Naive B cell (primary cell): ENCODE measurements around the gene PACRG. TPM values are rescaled to one million over a fixed set of nuclear protein-coding genes. Genes with fewer than 3 reads are reported as not detected.
A peak's percentile ranks its signal among the peaks of the same experiment; 100 is the strongest.

ENCODE experiments used
- ATAC-seq, 2 donors: fragments of 150-1000 bp; cut with Tn5 transposase; 2 replicates each; pipeline ENCODE4 v1.10.0; 2021; ENCODE audit warnings: low read depth in 2 of 2, mild to moderate bottlenecking in 2 of 2, moderate library complexity in 2 of 2
- DNase-seq: peaks from one replicate; pipeline ENCODE4 v3.0.0; 2022
- H3K27ac Mint-ChIP-seq, 6 donors: one replicate each; pipeline ENCODE4 v1.8.0; 2020 to 2022; ENCODE audit warnings: mild to moderate bottlenecking in 6 of 6, mixed read lengths in 6 of 6, moderate library complexity in 5 of 6, inconsistent platforms in 2 of 6
- H3K27me3 Mint-ChIP-seq, 3 donors: one replicate each; pipeline ENCODE4 v1.8.0; 2021 to 2022; ENCODE audit warnings: mixed read lengths in 3 of 3, mild to moderate bottlenecking in 1 of 3
- H3K36me3 Mint-ChIP-seq, 2 donors: one replicate each; pipeline ENCODE4 v1.8.0; 2020 to 2022; ENCODE audit warnings: mixed read lengths in 2 of 2, inconsistent platforms in 1 of 2, mild to moderate bottlenecking in 1 of 2
- H3K4me1 Mint-ChIP-seq, 3 donors: one replicate each; pipeline ENCODE4 v1.8.0; 2020 to 2022; ENCODE audit warnings: mixed read lengths in 3 of 3, inconsistent platforms in 1 of 3, mild to moderate bottlenecking in 1 of 3, moderate library complexity in 1 of 3
- H3K4me3 Mint-ChIP-seq, 8 donors: one replicate each; pipeline ENCODE4 v1.8.0; 2020 to 2022; ENCODE audit warnings: mild to moderate bottlenecking in 8 of 8, mixed read lengths in 8 of 8, moderate library complexity in 8 of 8, inconsistent platforms in 2 of 8
- H3K9me3 Mint-ChIP-seq, 7 donors: one replicate each; pipeline ENCODE4 v1.8.0; 2020 to 2022; ENCODE audit warnings: mixed read lengths in 7 of 7, mild to moderate bottlenecking in 5 of 7, inconsistent platforms in 2 of 7, moderate library complexity in 1 of 7
- polyA plus RNA-seq, 6 donors: library from polyadenylated mRNA; unstranded; fragments of 300-500 nt; fragmentation: Illumina TruSeq; gene quantifications; one replicate each; pipeline ENCODE4 v1.2.3, GENCODE V29; 2021; ENCODE audit warnings: low read depth in 6 of 6

The PACRG gene
- polyA plus RNA-seq, 6 donors from 2014 or later: not detected

- H3K9me3 Mint-ChIP-seq: peaks cover 0 to 13% (median 8%) of the 10 kb centered on the region in 7 donors
- no peak overlapping the region for H3K4me3 Mint-ChIP-seq
Measured at GRCh38 chr6:163038317-163038716, 310.5 kb downstream of the PACRG start.

GRCh38 chr6:163048345-163048744, 320.6 kb downstream of the PACRG start:
- Mint-ChIP-seq H3K4me1 (no peaks in the 10 kb centered on the region), H3K4me3 (no peak overlapping the region), H3K9me3 (peaks cover 0 to 15% (median 5%) of the 10 kb centered on the region in 7 donors), H3K27me3 (no peaks in the 10 kb centered on the region), H3K36me3 (no peaks in the 10 kb centered on the region), H3K27ac (no peak overlapping the region)
- ATAC-seq: no peak
- DNase-seq: no peak

More at GRCh38 chr6:163038317-163038716, 310.5 kb downstream of the PACRG start:
- no peak for ATAC-seq
- Mint-ChIP-seq H3K4me1 (no peaks in the 10 kb centered on the region), H3K27me3 (no peaks in the 10 kb centered on the region), H3K36me3 (no peaks in the 10 kb centered on the region), H3K27ac (peak overlapping the region in 1 of 6 donors; percentile 6)
- no peak for DNase-seq

GRCh38 chr6:163053667-163054344, 326.0 kb downstream of the PACRG start:
- Mint-ChIP-seq H3K4me3 (no peak overlapping the region), H3K36me3 (no peaks in the 10 kb centered on the region), H3K27me3 (no peaks in the 10 kb centered on the region), H3K4me1 (no peaks in the 10 kb centered on the region), H3K9me3 (peaks cover 0 to 8% (median 5%) of the 10 kb centered on the region in 7 donors), H3K27ac (no peak overlapping the region)
- DNase-seq (no peak), ATAC-seq (no peak)

- no peaks in the 10 kb centered on the region for H3K27me3 Mint-ChIP-seq
- no peaks in the 10 kb centered on the region for H3K4me1 Mint-ChIP-seq
- no peaks in the 10 kb centered on the region for H3K36me3 Mint-ChIP-seq
- peaks cover 0 to 11% (median 7%) of the 10 kb centered on the region in 7 donors for H3K9me3 Mint-ChIP-seq
- DNase-seq (no peak), ATAC-seq (no peak)
- no peak overlapping the region for H3K4me3 Mint-ChIP-seq
- H3K27ac Mint-ChIP-seq: no peak overlapping the region
Measured at GRCh38 chr6:163054641-163055040, 326.9 kb downstream of the PACRG start.

- Mint-ChIP-seq H3K27ac (no peak overlapping the region), H3K27me3 (no peaks in the 10 kb centered on the region), H3K4me3 (no peak overlapping the region), H3K36me3 (no peaks in the 10 kb centered on the region), H3K9me3 (peaks cover 0 to 11% (median 8%) of the 10 kb centered on the region in 7 donors), H3K4me1 (no peaks in the 10 kb centered on the region)
- ATAC-seq (no peak), DNase-seq (no peak)
Measured at GRCh38 chr6:163057260-163057659, 329.5 kb downstream of the PACRG start.

- Mint-ChIP-seq H3K27me3 (no peaks in the 10 kb centered on the region), H3K36me3 (no peaks in the 10 kb centered on the region), H3K4me3 (no peak overlapping the region), H3K9me3 (peaks cover 0 to 6% (median 3%) of the 10 kb centered on the region in 7 donors), H3K27ac (no peak overlapping the region), H3K4me1 (no peaks in the 10 kb centered on the region)
- ATAC-seq (no peak), DNase-seq (no peak)
Measured at GRCh38 chr6:163062790-163063189, 335.0 kb downstream of the PACRG start.

- H3K36me3 Mint-ChIP-seq: no peaks in the 10 kb centered on the region
- H3K9me3 Mint-ChIP-seq: peaks cover 1 to 9% (median 3%) of the 10 kb centered on the region in 7 donors
- H3K4me1 Mint-ChIP-seq: no peaks in the 10 kb centered on the region
- H3K27me3 Mint-ChIP-seq: no peaks in the 10 kb centered on the region
- no peak overlapping the region for H3K4me3 Mint-ChIP-seq
- ATAC-seq (no peak), DNase-seq (no peak)
- H3K27ac Mint-ChIP-seq: no peak overlapping the region
Measured at GRCh38 chr6:163063561-163063960, 335.8 kb downstream of the PACRG start.

- H3K36me3 Mint-ChIP-seq: no peaks in the 10 kb centered on the region
- no peaks in the 10 kb centered on the region for H3K27me3 Mint-ChIP-seq
- DNase-seq: no peak
- H3K4me3 Mint-ChIP-seq: no peak overlapping the region
- ATAC-seq: no peak
- no peak overlapping the region for H3K27ac Mint-ChIP-seq
- no peaks in the 10 kb centered on the region for H3K4me1 Mint-ChIP-seq
- peaks cover 0 to 10% (median 3%) of the 10 kb centered on the region in 7 donors for H3K9me3 Mint-ChIP-seq
Measured at GRCh38 chr6:163064397-163064796, 336.6 kb downstream of the PACRG start.

GRCh38 chr6:163066200-163066599, 338.4 kb downstream of the PACRG start:
- Mint-ChIP-seq H3K36me3 (no peaks in the 10 kb centered on the region), H3K4me3 (no peak overlapping the region), H3K4me1 (no peaks in the 10 kb centered on the region), H3K27ac (no peak overlapping the region), H3K27me3 (no peaks in the 10 kb centered on the region), H3K9me3 (peaks cover 0 to 10% (median 3%) of the 10 kb centered on the region in 7 donors)
- DNase-seq (no peak), ATAC-seq (no peak)

- Mint-ChIP-seq H3K27me3 (no peaks in the 10 kb centered on the region), H3K9me3 (peaks cover 0 to 10% (median 4%) of the 10 kb centered on the region in 7 donors), H3K36me3 (no peaks in the 10 kb centered on the region), H3K4me1 (no peaks in the 10 kb centered on the region), H3K27ac (no peak overlapping the region), H3K4me3 (no peak overlapping the region)
- no peak for ATAC-seq
- DNase-seq: no peak
Measured at GRCh38 chr6:163077134-163077533, 349.4 kb downstream of the PACRG start.

GRCh38 chr6:163078712-163079111, 350.9 kb downstream of the PACRG start:
- H3K9me3 Mint-ChIP-seq: peaks cover 0 to 10% (median 4%) of the 10 kb centered on the region in 7 donors
- no peaks in the 10 kb centered on the region for H3K4me1 Mint-ChIP-seq
- H3K27me3 Mint-ChIP-seq: no peaks in the 10 kb centered on the region
- DNase-seq: no peak
- no peak overlapping the region for H3K27ac Mint-ChIP-seq
- no peaks in the 10 kb centered on the region for H3K36me3 Mint-ChIP-seq
- no peak for ATAC-seq
- peak overlapping the region in 1 of 8 donors; percentile 28 for H3K4me3 Mint-ChIP-seq

GRCh38 chr6:163080228-163080627, 352.5 kb downstream of the PACRG start:
- Mint-ChIP-seq H3K27ac (no peak overlapping the region), H3K27me3 (no peaks in the 10 kb centered on the region), H3K4me1 (no peaks in the 10 kb centered on the region), H3K9me3 (peaks cover 0 to 7% (median 3%) of the 10 kb centered on the region in 7 donors), H3K36me3 (no peaks in the 10 kb centered on the region), H3K4me3 (no peak overlapping the region)
- DNase-seq (no peak), ATAC-seq (no peak)

- H3K36me3 Mint-ChIP-seq: peaks cover 0 to 9% of the 10 kb centered on the region in 2 donors
- ATAC-seq (no peak), DNase-seq (no peak)
- H3K9me3 Mint-ChIP-seq: peaks cover 0 to 8% (median 3%) of the 10 kb centered on the region in 7 donors
- no peak overlapping the region for H3K27ac Mint-ChIP-seq
- no peaks in the 10 kb centered on the region for H3K4me1 Mint-ChIP-seq
- H3K27me3 Mint-ChIP-seq: no peaks in the 10 kb centered on the region
- H3K4me3 Mint-ChIP-seq: no peak overlapping the region
Measured at GRCh38 chr6:163083141-163083540, 355.4 kb downstream of the PACRG start.

GRCh38 chr6:163085426-163085825, 357.7 kb downstream of the PACRG start:
- peaks cover 0 to 9% of the 10 kb centered on the region in 2 donors for H3K36me3 Mint-ChIP-seq

More at GRCh38 chr6:163085426-163085825, 357.7 kb downstream of the PACRG start:
- Mint-ChIP-seq H3K27me3 (no peaks in the 10 kb centered on the region), H3K27ac (no peak overlapping the region), H3K4me1 (no peaks in the 10 kb centered on the region), H3K4me3 (no peak overlapping the region), H3K9me3 (peaks cover 0 to 8% (median 3%) of the 10 kb centered on the region in 7 donors)
- DNase-seq: no peak
- ATAC-seq: no peak
